ENCODE data around the gene IFT20.
"Not testable (repeated sequence)": the region's sequence is repeated elsewhere in the genome, so short reads cannot be mapped to it uniquely, and the experiment has no call there.

Gene IFT20

DNA sequence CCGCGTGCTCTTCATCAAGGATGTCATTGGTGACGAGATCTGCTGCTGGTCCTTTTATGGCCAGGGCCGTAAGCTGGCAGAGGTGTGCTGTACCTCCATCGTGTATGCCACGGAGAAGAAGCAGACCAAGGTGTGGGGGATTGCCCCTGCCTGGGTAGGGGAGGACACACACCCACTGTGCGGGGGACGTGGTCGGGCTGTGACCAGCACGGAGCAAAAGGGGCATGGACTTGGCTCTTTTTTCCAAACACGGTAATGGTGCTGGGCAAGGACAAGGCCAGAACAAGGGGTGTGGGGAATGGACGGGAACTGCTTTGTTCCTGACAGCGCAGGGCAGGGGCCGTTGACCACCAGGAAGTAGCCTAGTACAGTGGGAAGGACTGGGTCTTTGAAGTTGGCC is 7.0 kb upstream of the IFT20 start:
- TF ChIP-seq, protein P1, sequence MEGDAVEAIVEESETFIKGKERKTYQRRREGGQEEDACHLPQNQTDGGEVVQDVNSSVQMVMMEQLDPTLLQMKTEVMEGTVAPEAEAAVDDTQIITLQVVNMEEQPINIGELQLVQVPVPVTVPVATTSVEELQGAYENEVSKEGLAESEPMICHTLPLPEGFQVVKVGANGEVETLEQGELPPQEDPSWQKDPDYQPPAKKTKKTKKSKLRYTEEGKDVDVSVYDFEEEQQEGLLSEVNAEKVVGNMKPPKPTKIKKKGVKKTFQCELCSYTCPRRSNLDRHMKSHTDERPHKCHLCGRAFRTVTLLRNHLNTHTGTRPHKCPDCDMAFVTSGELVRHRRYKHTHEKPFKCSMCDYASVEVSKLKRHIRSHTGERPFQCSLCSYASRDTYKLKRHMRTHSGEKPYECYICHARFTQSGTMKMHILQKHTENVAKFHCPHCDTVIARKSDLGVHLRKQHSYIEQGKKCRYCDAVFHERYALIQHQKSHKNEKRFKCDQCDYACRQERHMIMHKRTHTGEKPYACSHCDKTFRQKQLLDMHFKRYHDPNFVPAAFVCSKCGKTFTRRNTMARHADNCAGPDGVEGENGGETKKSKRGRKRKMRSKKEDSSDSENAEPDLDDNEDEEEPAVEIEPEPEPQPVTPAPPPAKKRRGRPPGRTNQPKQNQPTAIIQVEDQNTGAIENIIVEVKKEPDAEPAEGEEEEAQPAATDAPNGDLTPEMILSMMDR (IDR thresholded peaks at IDR 0.05; ENCODE audit: insufficient read depth, low read depth, low read length, missing control alignments): no peak
- no peak for DNase-seq (ENCODE audit: low read depth)
- H3K4me3 ChIP-seq (ENCODE audit: low read depth, low read length): no peak overlapping the region

DNA sequence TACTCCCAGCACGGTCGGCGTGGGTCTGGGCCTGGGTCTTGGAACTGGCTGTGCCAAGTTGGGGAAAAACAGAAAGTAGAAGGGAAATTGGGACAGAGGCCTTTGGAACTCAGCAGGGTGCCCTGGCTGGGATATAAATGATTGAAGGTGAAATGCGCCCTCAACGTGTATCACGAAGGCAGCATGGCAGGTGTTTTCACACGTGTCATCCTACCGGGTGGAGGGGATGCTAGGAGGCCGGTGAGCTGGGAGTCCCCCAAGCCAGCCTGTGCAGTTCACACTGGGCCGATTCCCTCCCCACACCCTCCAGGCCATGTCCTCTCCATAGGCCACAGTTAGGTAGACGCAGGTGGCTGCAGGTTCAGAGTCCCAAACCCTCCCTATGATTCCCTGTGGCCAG is 6.2 kb upstream of the IFT20 start:
- TF ChIP-seq, protein P1 (IDR thresholded peaks at IDR 0.05; ENCODE audit: insufficient read depth, low read depth, low read length, missing control alignments): no peak
- DNase-seq (ENCODE audit: low read depth): no peak
- H3K4me3 ChIP-seq (ENCODE audit: low read depth, low read length): no peak overlapping the region

DNA sequence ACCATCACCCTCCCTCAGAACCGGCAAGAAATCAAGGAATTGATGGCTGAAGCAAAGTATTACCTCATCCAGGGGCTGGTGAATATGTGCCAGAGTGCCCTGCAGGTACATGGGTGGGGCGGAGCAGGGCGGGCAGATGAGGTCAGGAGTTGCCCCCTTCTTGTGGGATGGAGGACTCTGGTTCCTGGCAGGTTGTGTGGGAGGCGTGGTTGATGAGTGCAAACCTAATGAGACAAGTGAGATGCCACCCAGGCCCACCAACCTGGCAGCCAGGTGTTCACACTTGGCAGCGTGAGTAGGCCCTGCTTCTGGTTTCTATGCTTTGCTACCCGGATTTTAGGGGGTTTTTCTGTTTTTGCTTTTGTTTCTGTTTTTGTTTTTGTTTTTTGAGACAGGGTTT is 5.1 kb upstream of the IFT20 start:
- no peak overlapping the region for H3K4me3 ChIP-seq (ENCODE audit: low read depth, low read length)
- no peak for DNase-seq (ENCODE audit: low read depth)
- TF ChIP-seq, protein P1 (IDR thresholded peaks at IDR 0.05; ENCODE audit: insufficient read depth, low read depth, low read length, missing control alignments): no peak

DNA sequence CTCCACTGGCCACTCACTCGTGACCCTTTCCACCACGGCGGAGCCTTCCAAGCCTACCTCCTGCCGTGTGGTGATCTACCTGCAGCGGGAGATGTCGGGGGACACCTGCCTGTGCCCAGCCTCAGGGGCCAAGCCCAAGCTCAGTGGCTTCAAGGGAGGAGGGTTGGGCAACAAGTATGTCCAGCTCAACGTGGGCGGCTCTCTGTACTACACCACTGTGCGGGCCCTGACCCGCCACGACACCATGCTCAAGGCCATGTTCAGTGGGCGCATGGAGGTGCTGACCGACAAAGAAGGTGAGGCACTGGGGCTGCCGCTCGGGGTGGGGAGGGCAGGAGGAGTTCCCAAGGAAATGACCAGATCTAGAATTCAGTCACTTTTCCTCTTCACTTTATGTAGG is 4.2 kb upstream of the IFT20 start:
- no peak for DNase-seq (ENCODE audit: low read depth)
- TF ChIP-seq, protein P1 (IDR thresholded peaks at IDR 0.05; ENCODE audit: insufficient read depth, low read depth, low read length, missing control alignments): no peak
- no peak overlapping the region for H3K4me3 ChIP-seq (ENCODE audit: low read depth, low read length)

DNA sequence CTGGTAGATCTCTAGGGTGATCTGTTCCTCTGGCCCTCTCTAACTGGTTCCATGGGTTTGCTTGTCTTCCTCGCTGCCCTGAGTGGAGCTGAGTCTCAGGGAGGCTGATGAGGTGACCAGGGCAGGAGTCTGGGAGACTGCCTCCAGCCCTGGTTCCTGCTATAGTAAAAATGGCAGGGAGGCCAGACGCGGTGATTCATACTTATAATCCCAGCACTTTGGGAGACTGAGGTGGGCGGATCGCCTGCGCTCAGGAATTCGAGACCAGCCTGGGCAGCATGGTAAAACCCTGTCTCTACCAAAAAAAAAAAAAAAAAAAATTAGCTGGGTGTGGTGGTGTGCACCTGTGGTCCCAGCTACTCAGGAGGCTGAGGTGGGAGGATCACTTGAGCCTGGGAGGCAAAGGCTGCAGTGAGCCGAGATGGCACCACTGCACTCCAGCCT is 3.5 kb upstream of the IFT20 start:
- DNase-seq (ENCODE audit: low read depth); H3K4me3 ChIP-seq (ENCODE audit: low read depth, low read length): not testable (repeated sequence)

DNA sequence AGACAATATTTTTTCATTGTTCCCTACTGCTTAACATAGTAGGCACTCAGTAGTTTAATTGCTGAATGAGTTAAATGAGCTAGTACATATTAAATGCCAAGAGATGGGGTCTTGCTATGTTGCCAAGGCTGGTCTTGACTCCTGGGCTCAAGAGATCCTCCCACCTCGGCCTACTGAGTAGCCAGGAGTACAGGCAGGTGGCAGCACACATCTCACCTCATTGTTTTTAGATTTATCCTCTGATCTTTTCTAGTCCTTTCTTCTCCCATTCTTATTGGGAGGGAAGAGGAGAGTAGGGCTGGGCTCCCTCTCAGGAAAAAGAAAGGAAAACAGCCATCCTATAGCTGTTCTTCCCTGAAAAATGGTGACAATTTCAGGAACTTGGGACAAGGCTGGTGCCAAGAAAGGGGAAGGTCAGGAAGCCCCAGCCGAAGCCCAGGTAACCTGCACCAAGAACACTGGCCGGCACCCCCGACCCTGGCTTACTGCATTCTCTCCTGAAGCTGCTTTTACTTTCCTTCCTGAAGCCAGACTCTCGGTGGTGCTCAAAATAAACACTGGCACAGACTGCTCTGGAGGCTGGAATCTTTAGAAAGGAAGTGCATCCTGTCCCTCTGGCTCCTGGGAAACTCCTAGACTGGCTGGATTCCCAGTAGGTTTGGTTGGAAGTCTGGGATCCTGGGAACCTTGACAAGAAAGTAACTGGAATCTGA is 2.9 kb upstream of the IFT20 start:
- no peak for DNase-seq (ENCODE audit: low read depth)
- TF ChIP-seq, protein P1 (IDR thresholded peaks at IDR 0.05; ENCODE audit: insufficient read depth, low read depth, low read length, missing control alignments): no peak
- H3K4me3 ChIP-seq (ENCODE audit: low read depth, low read length): no peak overlapping the region

DNA sequence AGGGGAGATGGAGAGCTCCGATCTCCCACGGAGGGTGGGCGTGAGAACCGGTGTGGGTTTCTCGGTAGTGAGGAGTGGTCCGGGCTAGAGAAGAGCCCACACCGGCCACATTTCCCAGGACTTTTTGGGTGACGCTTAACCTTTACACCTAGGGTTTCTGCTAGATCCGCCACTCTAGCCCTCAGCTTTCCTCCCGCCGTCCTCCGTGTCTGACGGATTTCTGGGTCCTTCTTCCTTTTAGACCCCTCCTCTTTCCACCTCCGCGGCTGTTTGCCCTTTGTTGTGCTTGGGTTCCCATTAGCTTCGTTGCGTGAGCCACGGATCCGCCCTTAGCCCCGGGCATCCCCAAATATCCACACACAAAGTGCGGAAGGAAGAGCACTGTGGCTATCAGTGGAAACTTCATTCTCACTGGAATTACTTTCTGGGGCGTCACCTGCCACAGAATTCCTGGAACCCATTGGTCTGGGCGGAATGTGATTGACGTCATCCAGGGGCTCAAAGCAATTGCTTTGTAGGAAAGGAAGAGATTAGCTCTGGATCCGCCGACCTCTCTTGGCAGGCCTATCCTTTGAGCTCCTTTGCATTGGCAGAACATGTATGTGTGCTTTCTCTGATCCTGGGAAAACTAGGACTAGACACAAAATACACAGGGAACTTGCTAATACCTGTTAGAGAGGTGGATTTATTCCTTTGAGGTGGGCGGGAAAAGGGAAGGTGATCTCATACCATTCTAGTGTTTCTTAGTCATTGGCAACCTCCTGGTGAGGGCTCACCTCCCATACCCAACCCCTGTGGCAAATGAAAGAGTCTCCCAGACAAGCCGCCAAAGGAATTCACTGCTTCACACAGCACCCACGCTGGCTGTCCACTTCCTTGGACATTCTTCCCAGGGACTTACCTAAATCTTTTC is 943 bp upstream of the IFT20 start:
- DNase-seq (ENCODE audit: low read depth): no peak
- peak overlapping the region; percentile 91 for H3K4me3 ChIP-seq (ENCODE audit: low read depth, low read length)
- TF ChIP-seq, protein P1 (IDR thresholded peaks at IDR 0.05; ENCODE audit: insufficient read depth, low read depth, low read length, missing control alignments): no peak

Measured in GM12865 (cell line).